HepG2 (cell line): ENCODE measurements around the gene NEURL2. TPM values are rescaled to one million over a fixed set of nuclear protein-coding genes. Genes with fewer than 3 reads are reported as not detected.

Experiments
- CEBPB ChIP-seq: IDR thresholded peaks from 2 replicates; pipeline ENCODE4 v1.6.1; 2011; ENCODE audit warnings: low read depth, low read length, improper control_type of control experiment, borderline replicate concordance
- EP300 ChIP-seq, 3 experiments: sonication (generic) in 1 of 3; formaldehyde crosslinking in 1 of 3; IDR thresholded peaks; 2 replicates each; pipeline versions ENCODE4 v1.5.1 to v1.6.1; 2011 to 2020; ENCODE audit warnings: low read depth in 2 of 3, low read length in 2 of 3, borderline replicate concordance in 1 of 3, improper control_type of control experiment in 1 of 3, mild to moderate bottlenecking in 1 of 3, missing genetic modification reagents in 1 of 3, moderate library complexity in 1 of 3
- GATAD2A ChIP-seq: IDR thresholded peaks from 2 replicates; pipeline ENCODE4 v1.6.1; 2016
- HOXA5 ChIP-seq: sonication (generic); formaldehyde crosslinking; IDR thresholded peaks from 2 replicates; pipeline ENCODE4 v1.4.0; 2020; ENCODE audit warnings: missing genetic modification reagents
- IRX3 ChIP-seq: sonication (generic); formaldehyde crosslinking; IDR thresholded peaks from 2 replicates; pipeline ENCODE4 v1.8.1; 2023; ENCODE audit warnings: mild to moderate bottlenecking, low read depth, missing genetic modification reagents, borderline replicate concordance
- NFKB2 ChIP-seq: sonication (generic); formaldehyde crosslinking; IDR thresholded peaks from 2 replicates; pipeline ENCODE4 v1.4.0; 2020; ENCODE audit warnings: missing genetic modification reagents, borderline replicate concordance
- PTBP1 ChIP-seq: fragments of 200-400 bp; formaldehyde crosslinking; IDR thresholded peaks from 2 replicates; pipeline ENCODE4 v1.6.1; 2018; ENCODE audit warnings: low read length, low read depth; ENCODE audit not compliant: poor library complexity, severe bottlenecking
- SETDB1 ChIP-seq: sonication (generic); formaldehyde crosslinking; IDR thresholded peaks from 2 replicates; pipeline ENCODE4 v1.5.1; 2020; ENCODE audit warnings: missing genetic modification reagents, mild to moderate bottlenecking, borderline replicate concordance
- SOX6 ChIP-seq, 2 experiments: fragments of 450-650 bp in 1 of 2; sonication (generic) in 1 of 2; formaldehyde crosslinking in 1 of 2; IDR thresholded peaks; 2 replicates each; pipeline versions ENCODE4 v1.4.0 to v1.6.1; 2017 to 2020; ENCODE audit warnings: antibody characterized with exemption in 1 of 2, mild to moderate bottlenecking in 1 of 2, missing genetic modification reagents in 1 of 2
- TAF1 ChIP-seq: sonication (generic); formaldehyde crosslinking; IDR thresholded peaks from 2 replicates; pipeline ENCODE4 v1.4.0; 2020; ENCODE audit warnings: missing genetic modification reagents
- ZNF337 ChIP-seq: sonication (generic); formaldehyde crosslinking; IDR thresholded peaks from 2 replicates; pipeline ENCODE4 v1.5.1; 2020; ENCODE audit warnings: missing genetic modification reagents, low read depth, mild to moderate bottlenecking, borderline replicate concordance
- ZNF407 ChIP-seq: sonication (generic); formaldehyde crosslinking; IDR thresholded peaks from one replicate; pipeline ENCODE4 v1.5.1; 2020; ENCODE audit warnings: mild to moderate bottlenecking, missing genetic modification reagents; ENCODE audit errors: not compliant biosample characterization
- ZNF569 ChIP-seq: sonication (generic); formaldehyde crosslinking; IDR thresholded peaks from 2 replicates; pipeline ENCODE4 v1.5.0; 2020; ENCODE audit warnings: mild to moderate bottlenecking, missing genetic modification reagents, moderate library complexity, borderline replicate concordance
- ZNF784 ChIP-seq: sonication (generic); formaldehyde crosslinking; IDR thresholded peaks from 2 replicates; pipeline ENCODE4 v1.5.1; 2020; ENCODE audit warnings: missing genetic modification reagents, mild to moderate bottlenecking, borderline replicate concordance
- polyA plus RNA-seq, 8 experiments: library from polyadenylated mRNA; depleted of rRNA in 3 of 8; stranded (reverse) in 7 of 8; unstranded in 1 of 8; fragments of >200 nt; fragmentation: Illumina TruSeq in 4 of 8; extraction: Trizol in 4 of 8; gene quantifications; 2 replicates each; pipeline versions ENCODE4 v1.2.1 to v1.2.3, GENCODE V29; 2011 to 2016; ENCODE audit warnings: low read depth in 4 of 8, missing spikeins in 1 of 8, mixed read lengths in 1 of 8; ENCODE audit not compliant: insufficient read depth in 1 of 8
- total RNA-seq, 5 experiments: library from RNA; depleted of rRNA; stranded (reverse); fragments of >200 nt; fragmentation: Illumina TruSeq; extraction: Trizol; gene quantifications; 2 replicates each; pipeline ENCODE4 v1.2.3, GENCODE V29; 2016; ENCODE audit warnings: low read depth in 1 of 5
- TF ChIP-seq, protein P1 (sequence below): sonication (generic); formaldehyde crosslinking; IDR thresholded peaks from 2 replicates; pipeline ENCODE4 v1.4.0; 2020; ENCODE audit warnings: missing genetic modification reagents
- TF ChIP-seq, protein P2 (sequence below): sonication (generic); formaldehyde crosslinking; IDR thresholded peaks from 2 replicates; pipeline ENCODE4 v1.8.1; 2023; ENCODE audit warnings: missing genetic modification reagents, mild to moderate bottlenecking, borderline replicate concordance

NEURL2 gene
- total and polyA plus RNA-seq, 2 of the 13 experiments (the other 11 are each of a cell fraction or from before 2014, with no cell fraction given), result 7.2 to 9.7 TPM

- no peak for TF ChIP-seq ZNF407
- TF ChIP-seq NFKB2 (CRISPR knock-in tag), result no peak
- no peak for TF ChIP-seq ZNF337
- TF ChIP-seq, protein P1, sequence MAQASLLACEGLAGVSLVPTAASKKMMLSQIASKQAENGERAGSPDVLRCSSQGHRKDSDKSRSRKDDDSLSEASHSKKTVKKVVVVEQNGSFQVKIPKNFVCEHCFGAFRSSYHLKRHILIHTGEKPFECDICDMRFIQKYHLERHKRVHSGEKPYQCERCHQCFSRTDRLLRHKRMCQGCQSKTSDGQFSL (CRISPR knock-in tag), result 0 out of 2 replicates have a peak, but pooled peaks have one; percentile 29
- peak; percentile 30; the same call in 1 of the 2 replicates for TF ChIP-seq TAF1 (CRISPR knock-in tag)
- TF ChIP-seq GATAD2A (CRISPR knock-in tag), result peak; percentile 53
- TF ChIP-seq PTBP1, result no peak
- peak in 1 of 2 experiments; percentile 14; a peak in 1 of 4 replicates for TF ChIP-seq EP300 (IDR thresholded peaks at IDR 0.05; ENCODE audit: low read depth in 2 of 2, low read length in 2 of 2)
- no peak; the same call in 1 of the 2 replicates for TF ChIP-seq EP300 (CRISPR knock-in tag; IDR thresholded peaks at IDR 0.05; ENCODE audit: borderline replicate concordance)
- no peak for TF ChIP-seq ZNF784 (CRISPR knock-in tag)
- TF ChIP-seq SOX6 (IDR thresholded peaks at IDR 0.05), result no peak
- no peak for TF ChIP-seq SOX6 (CRISPR knock-in tag; IDR thresholded peaks at IDR 0.05)
- TF ChIP-seq IRX3 (CRISPR knock-in tag), result no peak
- peak; percentile 65; the same call in 1 of the 2 replicates for TF ChIP-seq SETDB1
- TF ChIP-seq, protein P2, sequence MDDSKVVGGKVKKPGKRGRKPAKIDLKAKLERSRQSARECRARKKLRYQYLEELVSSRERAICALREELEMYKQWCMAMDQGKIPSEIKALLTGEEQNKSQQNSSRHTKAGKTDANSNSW (CRISPR knock-in tag), result no peak
- peak; percentile 96 for TF ChIP-seq CEBPB
- no peak for TF ChIP-seq ZNF569 (CRISPR knock-in tag)
- peak; percentile 10; the same call in 1 of the 2 replicates for TF ChIP-seq HOXA5 (CRISPR knock-in tag)
These were observed 29.7 kb upstream of the NEURL2 start (continued) for GRCh38 chr20:45920462-45921336.
